ENCODE results near the gene ALK.

DNA sequence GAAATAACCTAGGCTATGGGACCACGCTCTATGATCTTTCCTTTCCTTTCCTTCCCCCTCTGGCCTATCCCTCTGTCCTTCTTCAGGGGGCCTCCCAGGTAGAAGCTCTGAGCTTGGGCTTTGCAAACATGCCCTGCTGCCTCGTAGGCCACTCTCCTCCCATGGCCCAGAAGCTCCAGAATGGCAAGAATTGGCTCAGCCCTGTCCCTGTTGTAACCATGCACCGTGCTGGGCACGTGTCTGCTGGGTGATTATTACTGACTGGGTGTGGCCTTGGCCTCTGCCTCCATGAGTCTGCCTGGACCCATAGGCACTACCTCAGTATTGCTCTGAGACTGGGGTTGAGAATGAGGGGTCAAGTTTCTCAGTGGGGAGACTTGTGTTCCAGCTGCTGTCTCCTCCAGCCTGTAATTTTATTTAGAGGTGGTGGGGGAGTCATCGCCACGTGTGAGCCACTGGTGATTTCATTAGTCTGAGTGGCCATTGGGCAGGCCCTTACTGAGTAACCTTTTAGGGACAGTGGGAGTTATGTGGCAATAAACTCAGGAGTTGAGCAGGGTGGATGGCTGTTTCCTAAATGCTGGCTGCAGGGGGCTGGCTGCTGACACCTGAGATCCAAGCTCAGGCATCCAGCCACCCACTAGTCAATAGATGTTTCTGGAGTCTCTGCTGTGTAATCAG, 648.2 kb downstream of the ALK start:
- TF ChIP-seq CTCF (conservative IDR thresholded peaks at IDR 0.05 in 1 of 2, IDR thresholded peaks at IDR 0.05 in 1 of 2; ENCODE audit: low read depth in 1 of 2, low read length in 2 of 2) (no peak), EZH2 (IDR thresholded peaks at IDR 0.05; ENCODE audit: low read length, missing control alignments) (no peak)
